ENCODE measurements around the gene CBFA2T2.

CBFA2T2 gene

DNA sequence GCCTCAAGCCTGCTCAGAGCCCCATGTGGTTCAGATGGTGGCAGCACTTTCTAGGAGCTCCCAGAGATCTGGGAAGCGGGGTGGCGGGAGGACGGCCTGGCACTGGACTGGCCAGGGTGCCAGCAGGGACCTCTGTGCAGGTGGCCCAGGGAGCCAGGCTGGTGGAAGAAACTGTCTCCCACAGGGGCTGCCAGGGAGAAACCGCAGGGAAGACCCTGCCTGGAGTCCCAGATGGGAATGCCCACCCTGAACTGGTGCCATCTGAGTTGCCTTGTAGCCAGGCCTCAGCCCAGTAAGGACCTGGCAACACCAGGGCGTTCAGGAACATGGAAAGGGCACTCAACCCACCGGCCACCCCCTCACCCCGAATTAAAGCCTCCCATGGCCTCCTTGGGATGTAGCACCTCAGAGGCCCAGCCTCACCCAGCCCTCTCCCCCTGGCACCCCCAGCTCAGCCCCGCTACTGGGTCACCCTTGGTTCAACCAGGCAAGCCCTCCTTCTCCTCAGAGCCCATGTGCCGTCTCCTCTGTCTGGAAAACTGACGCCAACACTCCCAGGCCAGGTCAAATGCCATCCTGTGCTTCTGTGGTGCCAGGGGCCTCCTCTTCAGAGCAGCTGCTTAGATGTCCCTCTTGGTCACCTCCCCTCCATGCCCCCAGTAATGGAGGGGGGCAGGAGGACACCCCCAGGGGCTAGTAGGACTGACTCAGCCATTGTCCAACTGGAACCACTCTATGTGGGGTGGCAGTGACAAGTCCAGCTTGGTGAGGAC lies 166.3 kb downstream of the CBFA2T2 start:
- DNase-seq: peak; percentile 26

DNA sequence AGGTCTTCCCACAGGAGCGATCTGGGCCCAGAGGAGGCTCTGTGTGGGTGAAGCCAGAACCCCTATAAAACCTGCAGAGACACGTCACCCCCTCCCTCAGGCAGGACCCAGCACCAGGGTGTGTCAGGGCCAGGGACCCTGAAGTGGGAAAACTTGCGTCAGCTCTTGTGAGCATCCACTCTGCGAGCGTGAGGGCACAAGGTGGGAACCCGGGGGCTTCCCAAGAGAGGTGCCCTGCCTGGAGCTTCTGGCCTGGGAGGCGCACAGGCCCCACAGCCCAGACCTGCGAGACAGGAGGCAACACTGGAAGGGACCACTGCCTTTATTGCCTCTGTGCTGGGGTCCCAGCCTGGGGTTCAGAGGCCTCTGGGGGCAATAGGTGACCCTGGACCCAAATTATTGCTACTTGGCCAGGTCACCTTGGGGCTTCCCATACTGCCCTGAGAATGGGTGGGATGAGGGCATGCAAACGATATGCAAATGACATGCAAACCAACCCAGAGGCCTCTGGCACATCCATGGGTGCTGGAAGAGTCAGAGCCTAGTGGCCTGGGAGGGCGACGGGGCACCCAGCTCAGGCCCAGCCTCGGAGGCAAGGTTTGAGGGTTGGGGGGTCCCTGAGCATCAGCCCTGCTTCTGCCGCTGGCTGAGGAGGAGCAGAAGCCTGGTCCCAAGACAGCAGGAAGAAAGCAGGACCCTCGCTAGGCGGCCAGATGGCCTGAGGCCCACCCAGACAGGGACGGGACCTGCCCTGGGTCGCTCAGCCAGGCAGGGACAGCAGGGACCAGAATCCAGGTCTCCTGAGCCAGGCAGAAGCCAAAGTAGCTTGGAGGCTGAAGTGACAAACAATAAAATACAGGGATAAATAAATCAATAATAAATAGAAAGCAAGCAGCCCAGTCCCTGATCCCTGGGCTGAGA lies 167.1 kb downstream of the CBFA2T2 start:
- peak; percentile 15 for DNase-seq

DNA sequence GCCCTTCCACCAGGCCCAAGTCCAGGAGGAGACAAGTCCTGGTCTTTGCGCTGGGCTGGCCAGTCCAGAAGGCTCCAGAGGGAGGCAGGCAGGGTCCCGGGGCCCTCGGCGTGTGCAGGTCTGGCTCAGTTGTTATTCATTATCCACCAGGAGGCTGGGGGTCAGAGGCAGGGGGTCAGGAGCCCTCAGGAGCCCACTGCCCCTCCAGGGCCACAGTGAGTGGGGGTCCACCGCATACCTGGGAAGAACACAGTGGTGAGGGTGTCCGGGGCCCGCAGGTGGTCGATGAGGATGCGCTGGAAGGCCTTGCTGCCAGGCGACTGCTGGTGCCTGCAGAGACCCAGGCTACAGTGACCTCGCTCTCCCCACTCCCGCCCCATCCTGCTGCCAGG lies 167.8 kb downstream of the CBFA2T2 start:
- peak; percentile 11 for DNase-seq

DNA sequence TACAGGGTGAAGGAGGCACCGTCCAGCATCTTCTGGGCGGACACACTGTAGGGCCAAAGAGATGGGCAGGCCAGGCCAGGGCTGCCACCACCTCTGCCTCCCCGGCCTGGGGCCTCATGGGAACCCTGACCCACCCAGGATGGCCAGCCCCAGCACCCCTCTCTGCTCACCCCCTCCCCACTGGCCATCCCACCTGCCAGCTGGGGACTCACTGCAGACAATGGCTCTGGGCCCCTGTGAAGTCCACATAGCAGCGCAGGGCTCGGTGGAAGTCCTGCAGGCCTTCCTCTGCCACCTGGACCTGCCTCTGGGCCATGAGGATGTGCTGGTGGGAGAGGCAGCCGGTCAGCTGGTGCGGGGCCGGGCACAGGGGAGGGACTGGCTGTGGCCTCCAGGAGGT lies 168.6 kb downstream of the CBFA2T2 start:
- peak; percentile 17 for DNase-seq

DNA sequence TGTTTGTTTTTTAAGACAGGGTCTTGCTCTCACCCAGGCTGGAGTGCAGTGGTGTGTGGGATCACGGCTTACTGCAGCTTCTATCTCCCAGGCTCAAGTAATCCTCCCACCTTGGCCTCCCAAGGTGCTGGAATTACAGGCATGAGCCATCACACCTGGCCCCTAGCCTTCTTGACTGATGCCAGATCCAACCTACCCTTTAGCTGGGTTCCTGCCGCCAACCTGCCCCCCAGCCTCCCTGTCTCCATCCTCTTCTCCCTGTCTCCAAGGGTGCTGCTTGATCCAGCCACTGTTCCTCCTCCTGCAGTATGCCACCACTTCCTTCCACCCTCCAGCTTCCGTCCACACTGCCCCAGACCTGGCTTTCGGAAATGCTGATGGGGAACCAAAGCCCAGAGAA lies 169.0 kb downstream of the CBFA2T2 start:
- no peak for DNase-seq

DNA sequence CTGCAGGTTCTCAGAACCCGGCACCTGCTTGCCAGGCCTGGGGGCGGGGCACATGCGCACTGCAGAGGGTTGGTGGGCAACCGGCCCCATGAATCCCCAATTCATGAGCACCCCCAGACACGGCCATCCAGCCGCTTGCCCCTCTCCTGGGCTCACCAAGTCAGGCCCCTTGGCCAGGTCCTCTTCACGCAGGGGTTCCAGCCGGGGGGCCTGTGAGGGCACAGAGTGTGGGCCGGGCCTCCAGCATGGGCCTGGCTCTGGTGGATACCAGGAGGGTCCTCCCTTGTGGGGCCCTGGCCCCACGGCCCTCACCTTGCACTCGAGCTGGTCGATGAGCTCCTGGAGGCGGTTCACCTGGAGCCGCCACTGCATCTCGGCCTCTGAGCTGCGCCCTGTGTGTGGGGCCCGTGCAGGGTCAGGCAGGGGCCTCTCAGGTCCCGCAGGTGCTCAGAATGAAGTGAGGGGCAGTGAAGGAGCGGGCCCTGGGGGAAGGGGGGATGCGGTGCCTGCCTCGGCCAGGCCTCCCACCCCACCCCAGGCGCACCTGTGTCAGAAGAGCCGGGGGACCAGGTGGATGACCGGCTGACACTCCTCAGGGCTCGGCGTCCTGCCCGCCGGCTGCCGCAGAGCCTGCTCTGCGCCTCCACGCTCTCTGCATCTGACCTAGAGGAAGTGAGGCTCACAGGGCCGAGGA lies 169.6 kb downstream of the CBFA2T2 start:
- DNase-seq: peak; percentile 7

DNA sequence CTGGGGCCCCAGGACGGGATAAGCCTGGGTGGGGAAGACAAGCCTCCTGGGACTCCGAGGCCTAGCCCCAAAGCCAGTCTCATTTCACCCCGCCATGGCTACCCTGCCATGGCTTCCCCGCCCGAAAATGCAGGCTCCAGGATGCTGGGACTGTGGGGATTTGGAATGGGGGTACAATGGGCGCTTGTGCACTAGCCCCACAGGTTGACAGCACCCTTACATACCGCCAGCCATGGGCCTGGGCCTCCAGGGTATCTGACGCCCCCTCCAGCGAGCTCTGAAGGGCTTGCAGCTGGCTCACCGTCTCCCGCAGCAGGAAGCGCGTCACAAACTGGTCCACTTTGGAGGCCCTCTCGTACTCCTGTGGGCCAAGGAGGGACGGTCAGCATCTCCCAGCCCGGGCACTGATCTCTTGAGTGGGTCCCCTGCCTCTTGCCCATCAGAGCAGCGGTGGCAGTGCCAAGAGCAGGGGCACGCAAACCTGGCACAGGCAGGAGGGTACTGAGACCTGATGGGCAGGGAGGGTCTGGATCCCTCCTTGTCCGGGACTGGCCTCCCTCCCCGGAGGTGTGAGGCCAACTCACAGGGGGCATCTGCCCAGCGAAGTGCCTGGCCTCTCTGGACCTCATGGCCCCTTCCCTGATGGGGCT lies 170.3 kb downstream of the CBFA2T2 start:
- DNase-seq: no peak

DNA sequence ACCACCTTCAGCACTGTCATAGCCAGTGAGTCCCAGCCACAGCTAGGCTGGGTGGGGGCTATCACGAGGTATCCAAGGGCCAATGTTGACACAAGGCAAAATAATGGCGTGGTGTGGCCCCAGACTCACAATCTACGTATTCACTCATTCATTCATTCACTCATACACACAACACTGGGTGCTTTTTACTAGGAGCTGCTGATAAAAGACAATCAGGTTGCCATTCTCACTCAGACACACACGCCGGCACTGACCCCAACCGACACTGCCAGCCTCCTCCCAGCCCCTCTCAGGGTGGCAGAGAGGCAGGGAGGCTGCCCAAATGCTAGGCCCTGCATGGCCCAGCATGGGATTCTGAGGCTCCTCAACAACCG lies 170.8 kb downstream of the CBFA2T2 start:
- DNase-seq: no peak

DNA sequence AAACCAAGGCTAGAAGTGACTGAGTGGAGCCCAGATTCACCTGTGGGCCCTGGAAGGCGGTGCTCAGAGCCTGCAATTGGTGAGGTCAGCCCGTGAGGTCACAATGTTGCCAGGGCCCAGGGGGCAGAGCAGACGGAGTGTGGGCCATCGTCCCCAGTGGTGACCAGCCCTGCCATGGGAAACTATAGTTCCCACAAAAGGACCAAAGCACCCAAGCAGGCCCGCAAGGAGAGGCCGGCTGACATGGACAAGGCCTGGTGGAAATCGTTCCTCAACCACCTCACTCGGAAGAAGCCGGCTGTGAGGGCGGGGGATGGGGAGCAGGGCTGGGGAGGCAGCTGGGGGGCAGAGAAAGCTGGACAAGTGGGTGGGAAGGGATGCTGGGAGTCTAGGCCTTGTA lies 172.3 kb downstream of the CBFA2T2 start, which contains the start of gene C20orf144:
Gene C20orf144 (plus strand): TSS at position 156 of the 400 bp plus-strand sequence. CDS start 19 bp downstream, at position 175.
- DNase-seq: peak; percentile 17

DNA sequence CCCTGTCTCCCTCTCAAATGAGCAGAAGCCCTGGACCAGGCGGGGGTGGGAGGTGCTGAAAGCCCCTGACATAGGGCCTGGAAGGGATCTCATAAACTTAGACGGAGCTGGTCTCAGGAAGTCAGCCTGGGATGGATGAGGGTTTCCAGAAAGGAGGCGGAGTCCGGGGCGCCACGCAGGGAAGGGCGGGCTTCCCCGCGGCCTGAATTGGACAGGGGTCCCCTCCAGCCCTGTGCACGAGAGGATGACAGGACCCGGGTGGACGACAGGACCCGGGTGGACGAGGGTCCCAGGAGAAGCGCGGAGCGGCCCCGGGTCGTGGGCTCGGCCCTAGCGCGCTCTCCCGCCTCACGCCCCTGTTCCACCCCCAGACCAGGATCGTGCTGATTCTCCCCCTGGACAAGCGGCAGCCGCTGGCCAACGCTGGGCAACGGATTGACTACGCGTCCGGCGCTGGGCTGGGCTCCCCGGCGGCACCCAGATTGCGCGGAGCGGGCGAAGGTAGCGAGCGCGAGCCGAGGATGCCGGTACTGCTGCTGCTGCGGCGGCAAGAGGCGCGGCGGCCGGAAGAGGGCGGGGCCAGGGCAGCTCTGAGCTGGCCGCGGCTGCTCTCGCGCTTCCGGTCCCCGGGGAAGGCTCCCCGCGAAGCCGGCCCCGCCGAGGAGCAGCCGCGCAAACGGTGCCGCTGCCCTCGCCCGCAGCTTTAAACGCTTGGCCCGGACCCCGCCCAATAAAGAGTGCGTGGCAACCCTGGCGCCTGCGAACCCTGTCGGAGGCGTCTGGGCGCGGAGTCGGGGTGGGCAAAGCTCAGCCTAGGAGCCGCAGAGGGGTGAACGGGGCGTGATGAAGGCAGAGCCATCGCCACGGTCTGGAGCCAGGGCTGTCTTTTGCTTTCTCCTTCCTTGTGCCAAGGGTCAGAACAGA lies 173.5 kb downstream of the CBFA2T2 start:
- peak; percentile 94 for DNase-seq

DNA sequence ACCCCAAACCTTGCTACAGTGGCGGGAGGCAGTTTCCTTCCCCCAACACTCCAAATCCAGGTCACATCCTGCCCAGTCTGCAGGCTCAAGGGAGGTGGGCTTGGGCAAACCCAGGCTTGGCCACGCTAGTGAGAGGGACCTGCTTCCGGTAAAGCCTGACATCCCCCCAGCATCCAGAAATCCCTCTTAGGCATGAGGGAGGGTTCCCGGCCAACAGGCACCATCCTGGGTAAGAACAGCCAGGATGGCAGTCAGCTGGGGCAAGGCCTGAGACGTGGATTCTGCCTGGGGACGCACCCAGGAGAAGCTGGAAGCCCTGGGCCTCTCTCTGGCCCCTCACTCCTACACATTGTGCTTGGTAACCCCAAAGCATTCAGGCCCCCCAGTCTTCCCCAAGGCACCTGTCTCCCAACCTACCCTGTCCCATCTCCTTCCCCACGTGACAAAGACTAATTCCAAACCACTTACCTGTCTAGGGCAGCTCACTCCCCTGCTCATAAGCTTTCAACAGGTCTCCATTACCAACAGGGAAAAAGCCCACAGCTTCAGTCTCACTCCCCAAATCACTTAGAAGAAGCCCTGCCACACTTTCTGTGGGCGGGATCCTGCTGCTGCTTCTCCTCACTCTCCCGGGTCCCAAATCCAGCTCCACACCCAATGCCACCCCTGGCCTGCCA lies 174.3 kb downstream of the CBFA2T2 start:
- peak; percentile 52 for DNase-seq

DNA sequence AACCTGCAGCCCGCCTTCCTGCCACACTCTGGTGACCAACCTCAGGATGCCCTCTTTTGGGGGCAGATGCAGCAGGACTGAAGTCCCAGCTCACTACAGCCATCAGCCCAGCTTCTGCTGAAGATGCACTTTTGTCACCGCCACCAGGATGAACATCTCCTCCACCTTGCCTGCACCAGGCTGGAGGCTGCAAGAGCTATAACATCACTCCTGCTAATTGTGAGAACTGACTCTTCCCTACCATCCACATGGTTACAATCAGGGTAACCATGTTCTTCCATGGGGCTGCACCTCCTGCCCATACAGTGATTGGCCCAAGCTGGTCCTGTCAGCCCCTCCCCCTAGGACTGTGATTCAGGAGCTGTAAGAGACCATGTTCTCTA lies 174.9 kb downstream of the CBFA2T2 start:
- DNase-seq: no peak

DNA sequence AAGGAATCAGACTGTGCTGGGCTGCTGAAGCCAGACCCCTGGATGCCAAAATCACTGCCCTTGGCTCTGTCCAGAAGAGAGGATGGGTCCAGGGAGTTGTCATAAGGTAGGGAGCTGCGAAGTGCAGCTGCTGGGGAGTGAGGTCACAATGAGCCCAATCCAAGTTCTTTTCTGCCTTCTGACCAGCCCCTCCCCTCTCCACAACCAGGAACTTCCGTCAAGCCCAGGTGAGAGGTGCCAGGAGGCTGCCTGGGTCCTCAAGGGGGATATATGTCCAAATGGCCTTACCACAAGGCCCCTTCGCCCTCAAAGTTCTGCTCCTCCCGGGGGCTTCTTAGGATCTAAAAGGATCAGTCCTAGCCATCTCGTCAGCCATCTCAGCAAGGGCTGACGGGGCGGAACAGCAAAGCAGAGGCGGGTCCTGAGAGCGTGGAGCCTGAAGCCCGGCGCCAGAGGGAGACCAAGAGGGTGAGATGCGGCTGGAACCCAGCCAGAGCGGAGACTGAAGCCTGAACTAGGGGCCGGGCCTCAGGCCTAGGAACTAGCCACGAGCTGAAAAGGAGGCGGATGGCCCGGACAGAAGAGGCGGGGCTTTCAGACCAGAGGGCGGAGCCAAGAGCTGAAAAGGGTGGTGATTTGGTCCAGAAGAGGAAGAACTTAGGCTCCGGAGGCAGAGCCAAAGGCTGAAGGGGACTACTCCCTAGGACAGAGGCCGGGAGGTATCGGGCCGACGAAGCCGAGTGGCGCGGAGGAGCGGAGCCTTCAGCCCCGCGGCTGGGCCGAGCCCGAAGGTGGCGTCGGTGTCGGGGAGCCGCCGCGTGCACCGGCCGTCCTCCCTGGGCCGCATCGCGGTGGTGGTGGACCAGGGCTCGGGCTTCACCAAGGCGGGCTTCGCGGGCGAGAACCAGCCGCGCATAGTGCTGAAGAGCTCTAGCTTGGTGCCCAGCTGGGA lies 176.7 kb downstream of the CBFA2T2 start, which contains the start of gene ACTL10:
Gene ACTL10 (plus strand): TSS at position 651 of the 952 bp plus-strand sequence. CDS start 555 bp downstream, outside the sequence.
- peak; percentile 77 for DNase-seq

DNA sequence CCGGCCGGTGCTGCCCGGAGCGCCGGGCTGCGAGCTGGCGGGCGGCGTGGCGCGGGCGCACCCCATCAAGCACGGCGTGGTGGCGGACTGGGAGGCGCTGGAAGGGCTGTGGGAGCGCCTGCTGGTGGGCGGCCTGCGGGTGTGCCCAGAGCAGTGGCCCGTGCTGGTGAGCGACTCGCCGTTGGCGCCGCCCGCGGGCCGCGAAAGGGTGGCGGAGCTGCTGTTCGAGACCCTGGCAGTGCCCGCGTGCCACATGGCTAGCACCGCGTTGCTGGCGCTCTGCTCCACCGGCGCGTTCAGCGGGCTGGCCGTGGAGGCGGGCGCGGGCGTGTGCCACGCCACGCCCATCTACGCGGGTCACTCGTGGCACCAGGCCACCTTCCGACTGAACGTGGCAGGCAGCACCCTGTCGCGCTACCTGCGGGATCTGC lies 177.4 kb downstream of the CBFA2T2 start:
- no peak for DNase-seq

DNA sequence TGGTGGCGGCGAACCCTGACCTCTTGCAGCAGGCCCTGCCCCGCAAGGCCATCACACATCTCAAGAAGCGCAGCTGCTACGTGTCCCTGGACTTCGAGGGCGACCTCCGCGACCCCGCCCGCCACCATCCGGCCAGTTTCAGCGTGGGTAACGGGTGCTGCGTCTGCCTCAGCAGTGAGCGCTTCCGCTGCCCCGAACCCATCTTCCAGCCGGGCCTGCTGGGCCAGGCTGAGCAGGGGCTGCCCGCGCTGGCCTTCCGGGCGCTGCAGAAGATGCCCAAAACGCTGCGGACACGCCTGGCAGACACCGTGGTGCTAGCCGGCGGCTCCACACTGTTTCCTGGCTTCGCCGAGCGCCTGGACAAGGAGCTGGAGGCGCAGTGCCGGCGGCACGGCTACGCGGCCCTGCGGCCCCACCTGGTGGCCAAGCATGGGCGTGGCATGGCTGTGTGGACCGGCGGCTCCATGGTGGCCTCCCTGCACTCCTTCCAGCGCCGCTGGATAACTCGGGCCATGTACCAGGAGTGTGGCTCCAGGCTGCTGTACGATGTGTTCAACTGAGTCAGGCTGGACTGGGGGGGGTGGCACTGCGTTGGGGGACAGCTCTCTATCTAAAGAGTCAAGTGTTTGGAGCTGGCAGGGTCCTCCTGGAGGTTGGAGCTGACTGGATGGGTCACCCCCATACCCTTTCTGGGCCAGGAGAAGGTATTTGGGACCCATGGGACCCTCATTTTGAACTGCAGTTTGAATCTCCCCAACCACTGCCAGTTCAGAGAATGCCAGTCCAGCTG lies 178.0 kb downstream of the CBFA2T2 start:
- peak; percentile 100 for DNase-seq

DNA sequence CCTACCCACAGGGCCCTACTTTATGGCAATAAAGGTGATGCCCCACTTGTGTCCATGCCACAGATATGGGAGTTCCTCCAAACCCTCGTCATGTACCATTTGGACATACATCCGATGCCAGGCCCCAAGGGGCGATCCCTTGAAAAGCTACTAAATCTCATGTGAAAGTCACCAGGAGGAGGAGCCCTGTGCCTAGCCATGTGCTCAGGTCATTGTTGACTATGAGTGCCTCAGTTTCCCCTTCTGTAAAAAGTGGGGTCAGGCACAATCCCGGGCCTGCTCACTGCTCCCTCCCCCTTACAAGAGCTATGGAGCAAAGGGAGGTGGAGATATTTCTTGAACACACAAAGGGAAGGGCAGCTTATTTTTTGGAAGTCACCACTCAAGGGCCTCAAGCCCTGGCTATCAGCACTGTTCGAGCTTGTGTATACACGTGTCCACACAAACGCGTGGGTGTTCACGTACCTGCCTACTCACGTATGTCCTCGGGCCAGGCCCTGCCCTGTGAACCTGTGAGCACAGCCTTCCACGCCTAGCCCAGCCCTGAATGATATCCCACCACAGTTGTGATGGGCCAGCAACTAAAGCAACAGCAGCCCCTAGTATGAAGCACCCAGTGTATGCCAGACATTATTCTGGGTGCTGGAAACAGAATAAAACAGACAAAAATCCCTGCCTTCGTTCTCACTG lies 178.7 kb downstream of the CBFA2T2 start:
- peak; percentile 35 for DNase-seq

DNA sequence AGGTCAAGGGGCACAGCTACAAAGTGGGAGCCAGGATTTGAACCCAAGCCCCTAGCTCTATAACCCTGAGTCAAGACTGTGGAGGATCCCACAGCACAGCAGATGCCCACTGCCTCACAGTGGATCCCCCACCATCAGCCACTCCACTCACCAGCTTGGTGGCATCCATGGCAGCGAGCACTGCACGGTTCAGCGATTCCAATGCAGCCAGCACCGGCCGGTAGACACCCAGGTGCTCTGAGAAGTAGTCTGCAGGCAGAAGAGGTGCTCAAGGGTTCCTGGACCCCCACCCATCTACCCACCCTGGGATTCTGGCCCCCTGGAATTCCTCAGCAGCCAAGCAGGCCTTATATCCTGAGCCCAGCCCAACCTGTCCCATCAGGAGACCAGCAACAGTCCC lies 179.3 kb downstream of the CBFA2T2 start:
- no peak for DNase-seq
